Activated T-cell treated with anti-CD3 and anti-CD28 coated beads, Interleukin-2, amount 50 U/mL, for 48 hours (primary cell): ENCODE measurements around the gene EARS2.
"Not testable (repeated sequence)": the region's sequence is repeated elsewhere in the genome, so short reads cannot be mapped to it uniquely, and the experiment has no call there.

Source experiments
- DNase-seq, 2 experiments: peaks; one replicate each; pipeline ENCODE4 v3.0.0-alpha.2; 2020

Gene EARS2

DNA sequence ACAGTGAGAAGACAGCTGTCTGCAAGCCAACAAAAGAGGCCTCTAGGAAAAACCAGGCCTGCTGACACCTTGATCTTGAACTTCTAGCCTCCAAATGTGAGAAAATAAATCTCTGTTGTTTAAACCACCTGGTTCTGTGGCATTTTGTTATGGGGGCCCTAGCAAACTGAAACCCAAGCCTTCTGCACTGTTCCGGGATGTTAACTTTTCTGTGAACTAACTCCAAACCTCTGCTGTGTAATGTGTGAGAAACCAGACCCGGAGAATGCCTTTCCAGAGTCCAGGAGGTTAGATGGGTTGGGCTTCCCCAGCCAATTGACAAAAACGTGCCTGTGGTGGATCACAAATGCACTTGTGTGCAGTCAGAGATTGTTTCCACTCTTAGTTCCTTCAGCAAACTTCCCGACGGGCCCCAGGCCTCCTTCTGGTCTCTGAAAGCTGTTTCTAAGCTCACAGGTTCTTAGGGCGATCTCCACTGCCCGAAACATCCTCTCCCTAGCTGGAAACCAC lies 33.2 kb downstream of the EARS2 start:
- DNase-seq: no peak

- no peak for DNase-seq
These were observed 33.8 kb downstream of the EARS2 start for GRCh38 chr16:23523321-23523720.

DNA sequence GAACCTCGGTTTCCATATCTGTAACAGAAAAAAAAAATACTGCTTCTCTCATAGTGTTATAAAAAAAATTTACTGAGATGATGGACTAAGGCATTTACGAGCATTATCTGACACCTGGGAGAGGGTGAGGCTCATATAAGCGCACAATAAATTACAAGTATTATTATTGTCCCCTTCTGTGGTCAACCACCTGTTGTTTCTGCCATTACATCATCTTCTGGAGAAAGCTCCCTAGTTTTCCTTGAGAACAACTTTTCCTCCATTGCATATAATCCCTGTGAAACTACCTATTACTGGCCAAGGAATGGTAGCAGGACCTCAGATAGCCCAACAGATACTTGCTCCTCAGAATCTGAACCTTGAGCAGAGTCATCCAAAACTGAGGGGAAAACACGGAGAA lies 35.2 kb downstream of the EARS2 start:
- no peak for DNase-seq

DNA sequence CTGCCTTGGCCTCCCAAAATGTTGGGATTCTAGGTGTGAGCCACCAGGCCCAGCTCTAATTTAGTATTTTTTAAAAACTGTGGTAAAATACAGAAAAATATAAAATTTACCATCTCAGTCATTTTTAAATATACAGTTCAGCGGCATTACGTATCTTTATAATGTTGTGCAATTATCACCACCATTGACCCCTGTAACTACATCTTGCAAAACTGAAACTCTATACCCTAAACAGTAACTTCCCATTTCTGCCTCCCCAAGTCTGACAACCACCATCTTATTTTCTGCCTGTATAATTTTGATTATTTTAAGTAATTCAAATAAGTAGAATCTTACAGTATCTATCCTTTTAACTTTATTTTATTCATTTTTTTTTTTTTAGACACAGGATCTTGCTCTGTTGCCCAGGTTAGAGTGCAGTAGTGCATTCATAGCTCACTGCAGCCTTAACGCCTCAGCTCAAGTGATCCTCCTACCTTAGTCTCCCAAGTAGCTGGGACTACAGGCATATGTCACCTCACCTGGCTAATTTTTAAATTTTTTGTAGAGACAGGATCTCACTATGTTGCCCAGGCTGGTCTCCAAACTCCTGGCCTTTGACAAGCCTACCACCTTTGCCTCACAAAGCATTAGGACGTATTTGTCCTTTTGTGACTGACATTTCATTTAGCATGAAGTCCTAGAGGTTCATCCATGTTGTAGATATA lies 36.0 kb downstream of the EARS2 start:
- DNase-seq: no peak

GRCh38 chr16:23520500-23520899 lies 36.6 kb downstream of the EARS2 start:
- no peak for DNase-seq

- DNase-seq: no peak
These were observed 37.9 kb downstream of the EARS2 start for GRCh38 chr16:23519282-23519681.

- DNase-seq: no peak
These were observed 38.7 kb downstream of the EARS2 start for GRCh38 chr16:23518435-23518891.

GRCh38 chr16:23516366-23517137 lies 40.6 kb downstream of the EARS2 start:
- no peak for DNase-seq

DNA sequence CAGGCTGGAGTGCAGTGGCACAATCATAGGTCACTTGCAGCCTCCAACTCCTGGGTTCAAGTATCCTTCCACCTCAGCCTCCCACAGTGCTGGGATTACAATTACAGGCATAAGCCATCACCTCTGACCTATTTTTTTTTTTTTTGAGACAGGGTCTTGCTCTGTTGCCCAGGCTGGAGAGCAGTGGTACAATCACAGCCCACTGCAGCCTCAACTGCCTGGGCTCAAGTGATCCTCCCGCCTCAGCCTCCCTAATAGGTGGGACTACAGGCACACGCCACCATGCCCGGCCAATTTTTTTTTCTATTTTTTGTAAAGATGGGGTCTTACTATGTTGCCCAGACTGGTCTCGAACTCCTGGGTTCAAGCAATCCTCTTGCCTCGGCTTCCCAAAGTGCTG lies 41.3 kb downstream of the EARS2 start:
- DNase-seq: no peak

- DNase-seq: peak; percentile 38 to 52
These were observed 42.6 kb downstream of the EARS2 start for GRCh38 chr16:23514381-23515152.

- DNase-seq: no peak
These were observed 44.9 kb downstream of the EARS2 start for GRCh38 chr16:23512168-23512695.

- DNase-seq: no peak
These were observed 45.4 kb downstream of the EARS2 start for GRCh38 chr16:23511731-23512130.

GRCh38 chr16:23510915-23511270 lies 46.3 kb downstream of the EARS2 start:
- DNase-seq: not testable (repeated sequence)

GRCh38 chr16:23510164-23510914 lies 46.8 kb downstream of the EARS2 start, which contains the start of gene GGA2:
Gene GGA2, minus strand, starts transcription at chr16:23510494. Its CDS starts 83 bp downstream, at chr16:23510411.
- DNase-seq: peak; percentile 85 to 90

GRCh38 chr16:23509782-23510163 lies 47.4 kb downstream of the EARS2 start:
- DNase-seq: peak; percentile 47 to 52

DNA sequence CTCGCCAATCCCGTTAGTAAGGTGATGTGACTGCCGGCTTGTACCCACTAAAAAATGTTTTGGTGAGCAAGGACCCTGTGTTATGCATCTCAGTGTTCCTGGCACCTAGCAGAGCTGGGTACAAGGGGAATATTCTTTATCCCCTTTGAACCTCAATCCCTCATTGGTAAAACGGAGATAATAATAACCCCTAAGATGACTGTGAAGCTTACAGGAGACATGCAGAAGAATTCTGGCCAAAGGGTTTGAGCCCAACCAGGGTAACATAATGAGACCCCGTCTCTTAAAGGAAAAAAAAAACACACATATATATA lies 47.8 kb downstream of the EARS2 start:
- no peak for DNase-seq

- DNase-seq: no peak
These were observed 48.3 kb downstream of the EARS2 start for GRCh38 chr16:23508589-23509440.

DNA sequence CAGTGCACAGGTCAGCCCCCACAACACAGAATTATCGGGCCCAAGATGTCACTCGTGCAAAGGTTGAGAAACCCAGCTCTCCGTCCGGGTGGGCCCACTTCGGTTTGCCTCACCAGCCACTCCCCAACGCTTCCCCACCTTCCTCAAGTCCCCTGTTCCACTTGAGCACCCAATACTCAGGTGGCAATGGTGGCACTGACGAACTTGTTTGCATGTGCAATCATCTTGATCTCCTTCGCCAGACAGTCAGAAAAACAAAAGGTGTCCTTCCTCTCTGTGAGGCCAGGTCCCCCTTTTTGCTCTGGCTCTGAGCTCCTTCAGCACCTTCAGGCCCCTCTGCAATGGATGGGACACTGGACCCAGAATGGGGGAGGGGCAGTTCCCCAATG lies 50.5 kb downstream of the EARS2 start:
- DNase-seq: no peak

DNA sequence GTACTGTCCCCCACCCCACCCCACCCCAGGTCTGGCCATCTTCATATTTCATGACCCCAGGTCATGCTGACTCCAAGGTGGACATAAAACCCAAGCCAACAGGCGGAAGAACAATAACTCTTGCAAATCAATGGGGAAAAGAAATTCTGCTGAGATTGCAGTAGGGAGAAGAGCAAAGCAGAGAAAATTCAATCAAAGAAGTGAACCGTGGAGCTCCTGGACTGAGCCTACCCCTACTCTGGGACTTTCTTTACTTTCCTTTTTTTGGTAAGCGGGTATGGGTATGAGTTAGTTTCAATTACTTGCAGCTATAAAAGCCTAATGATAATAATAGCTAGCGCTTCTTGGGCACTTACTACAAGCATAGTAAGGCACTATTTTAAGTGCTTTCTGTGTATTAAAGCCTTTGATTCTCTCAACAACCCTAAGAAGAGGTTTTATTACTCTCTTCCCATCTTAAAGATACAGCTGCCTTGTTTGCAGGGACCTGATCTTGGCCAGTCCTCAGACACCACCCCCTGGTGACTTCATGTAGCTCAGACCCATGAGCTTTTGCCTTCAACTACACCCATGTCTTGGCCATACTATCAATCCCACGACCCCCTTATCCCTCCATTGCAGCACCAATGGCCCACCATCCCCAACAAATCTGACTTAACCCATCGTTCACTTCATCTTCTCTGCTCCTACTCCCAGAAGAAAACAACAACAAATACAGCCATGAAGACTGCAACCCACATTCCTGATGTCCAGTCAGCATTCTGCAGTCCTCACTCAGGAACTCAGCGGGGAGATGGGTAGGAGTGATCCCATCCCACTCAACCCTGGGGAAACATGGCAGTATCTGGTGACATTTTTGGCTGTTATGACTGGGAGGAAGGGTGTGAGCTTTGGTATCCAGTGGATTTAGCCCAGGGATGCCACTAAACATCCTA lies 51.2 kb downstream of the EARS2 start:
- DNase-seq: no peak

GRCh38 chr16:23505180-23505665 lies 51.9 kb downstream of the EARS2 start:
- DNase-seq: no peak
